DOHH2 (cell line): ENCODE data around the gene OTUD5.

ENCODE experiments used
- H3F3A ChIP-seq: fragments of 200-600 bp; sonication (generic), shearing (Covaris generic); 2 replicates; pipeline ENCODE4 v1.6.0; 2016; ENCODE audit warnings: antibody characterized with exemption, mild to moderate bottlenecking; ENCODE audit not compliant: control insufficient read depth, insufficient read depth
- H3K27ac ChIP-seq: fragments of 200-600 bp; sonication (generic); 2 replicates; pipeline ENCODE4 v1.5.1; 2014; ENCODE audit warnings: low read depth, mild to moderate bottlenecking, low read length, moderate library complexity
- H3K27me3 ChIP-seq: fragments of 200-600 bp; sonication (generic); 2 replicates; pipeline ENCODE4 v1.6.1; 2014; ENCODE audit warnings: mild to moderate bottlenecking, low read length, mixed read lengths; ENCODE audit not compliant: control insufficient read depth
- H3K36me3 ChIP-seq: fragments of 200-600 bp; sonication (generic); 2 replicates; pipeline ENCODE4 v1.6.1; 2014; ENCODE audit warnings: mild to moderate bottlenecking, low read length, moderate library complexity, mixed read lengths; ENCODE audit not compliant: control insufficient read depth
- H3K4me1 ChIP-seq: fragments of 200-600 bp; sonication (generic); 2 replicates; pipeline ENCODE4 v1.6.1; 2014; ENCODE audit warnings: mild to moderate bottlenecking, low read length, mixed read lengths; ENCODE audit not compliant: control insufficient read depth
- H3K4me2 ChIP-seq: fragments of 200-600 bp; sonication (generic); 2 replicates; pipeline ENCODE4 v1.6.0; 2014; ENCODE audit warnings: mild to moderate bottlenecking, low read length, moderate library complexity
- H3K4me3 ChIP-seq: fragments of 200-600 bp; sonication (generic); 2 replicates; pipeline ENCODE4 v1.5.1; 2014; ENCODE audit warnings: mild to moderate bottlenecking, low read length, mixed read lengths
- H3K79me2 ChIP-seq: fragments of 200-600 bp; sonication (generic); 2 replicates; pipeline ENCODE4 v1.6.1; 2014; ENCODE audit warnings: mild to moderate bottlenecking, low read length, mixed read lengths; ENCODE audit not compliant: control insufficient read depth
- H3K9me2 ChIP-seq: fragments of 200-600 bp; sonication (generic); replicated peaks from 2 replicates; pipeline ENCODE4 v1.6.1; 2014; ENCODE audit warnings: mild to moderate bottlenecking, low read length, mixed read lengths; ENCODE audit not compliant: control insufficient read depth
- H3K9me3 ChIP-seq: fragments of 200-600 bp; sonication (generic); 2 replicates; pipeline ENCODE4 v1.6.1; 2014; ENCODE audit warnings: antibody characterized with exemption, low read length, mixed read lengths; ENCODE audit not compliant: control insufficient read depth, insufficient read depth
- H4K20me1 ChIP-seq: fragments of 200-600 bp; sonication (generic); 2 replicates; pipeline ENCODE4 v1.6.0; 2014; ENCODE audit warnings: low read depth, mild to moderate bottlenecking, antibody characterized with exemption, low read length, moderate library complexity; ENCODE audit not compliant: control insufficient read depth, insufficient read depth
- CTCF ChIP-seq: fragments of 200-600 bp; sonication (generic); IDR thresholded peaks from one replicate; pipeline ENCODE4 v1.5.1; 2014; ENCODE audit warnings: antibody characterized with exemption, mild to moderate bottlenecking, low read depth, low read length; ENCODE audit not compliant: poor library complexity, severe bottlenecking
- EZH2phosphoT487 ChIP-seq: fragments of 200-600 bp; sonication (generic); IDR thresholded peaks from 2 replicates; pipeline ENCODE4 v1.6.1; 2017; ENCODE audit warnings: borderline replicate concordance, mild to moderate bottlenecking, antibody characterized with exemption, low read length, moderate library complexity, mixed read lengths

OTUD5 gene

GRCh38 chrX:48935301-48935670, 22.1 kb downstream of the OTUD5 start:
- Histone ChIP-seq H3K4me2 (no peak overlapping the region), H3K4me1 (peaks cover 65% of the 10 kb centered on the region), H3F3A (peaks cover 12% of the 10 kb centered on the region), H3K79me2 (peaks cover 52% of the 10 kb centered on the region), H3K27me3 (no peaks in the 10 kb centered on the region), H3K4me3 (no peak overlapping the region), H3K9me3 (no peaks in the 10 kb centered on the region), H3K9me2 (no peaks in the 10 kb centered on the region), H3K36me3 (peaks cover 60% of the 10 kb centered on the region), H4K20me1 (no peaks in the 10 kb centered on the region), H3K27ac (peak overlapping the region; percentile 12; the same call in 1 of the 2 replicates)
- TF ChIP-seq CTCF = no peak
- no peak for TF ChIP-seq EZH2phosphoT487

- Histone ChIP-seq H3K36me3 (peaks cover 55% of the 10 kb centered on the region), H3F3A (peaks cover 12% of the 10 kb centered on the region), H3K27me3 (no peaks in the 10 kb centered on the region), H4K20me1 (no peaks in the 10 kb centered on the region), H3K9me3 (no peaks in the 10 kb centered on the region), H3K4me1 (peaks cover 60% of the 10 kb centered on the region), H3K4me3 (no peak overlapping the region), H3K79me2 (peaks cover 47% of the 10 kb centered on the region), H3K9me2 (no peaks in the 10 kb centered on the region), H3K4me2 (no peak overlapping the region), H3K27ac (peak overlapping the region; percentile 12; the same call in 1 of the 2 replicates)
- TF ChIP-seq CTCF (no peak), EZH2phosphoT487 (no peak)
Measured at GRCh38 chrX:48934581-48935300, 22.7 kb downstream of the OTUD5 start.

- Histone ChIP-seq H3K4me2 (no peak overlapping the region), H3K36me3 (peaks cover 48% of the 10 kb centered on the region), H3K9me2 (no peaks in the 10 kb centered on the region), H3K27ac (peak overlapping the region; percentile 30), H3K4me1 (peaks cover 52% of the 10 kb centered on the region), H3K4me3 (no peak overlapping the region), H3K27me3 (no peaks in the 10 kb centered on the region), H4K20me1 (no peaks in the 10 kb centered on the region), H3K9me3 (no peaks in the 10 kb centered on the region), H3K79me2 (peaks cover 37% of the 10 kb centered on the region), H3F3A (peaks cover 3% of the 10 kb centered on the region; the same call in 1 of the 2 replicates)
- no peak for TF ChIP-seq CTCF
- no peak for TF ChIP-seq EZH2phosphoT487
Measured at GRCh38 chrX:48933757-48934156, 23.6 kb downstream of the OTUD5 start.
